Mesodermal cell (in vitro differentiated cells): ENCODE data around the gene OR1F1.

Source experiments
- H3K27ac ChIP-seq: 2 replicates; pipeline ENCODE4 v1.7.0; 2013; ENCODE audit warnings: mild to moderate bottlenecking, low read depth, low read length, moderate library complexity; ENCODE audit not compliant: severe bottlenecking
- H3K36me3 ChIP-seq: 2 replicates; pipeline ENCODE4 v1.7.1; 2013; ENCODE audit warnings: mild to moderate bottlenecking, low read length, moderate library complexity; ENCODE audit not compliant: control insufficient read depth, insufficient read depth
- H3K4me1 ChIP-seq: one replicate; pipeline ENCODE4 v1.7.1; 2013; ENCODE audit warnings: mild to moderate bottlenecking, low read length; ENCODE audit not compliant: insufficient read depth, control insufficient read depth, poor library complexity, severe bottlenecking
- H3K4me3 ChIP-seq: 2 replicates; pipeline ENCODE4 v1.7.0; 2013; ENCODE audit warnings: low read length, control low read depth, mild to moderate bottlenecking; ENCODE audit not compliant: insufficient read depth, poor library complexity, severe bottlenecking; ENCODE audit errors: extremely low read depth
- H3K9me3 ChIP-seq: 2 replicates; pipeline ENCODE4 v1.7.1; 2013; ENCODE audit warnings: mild to moderate bottlenecking, low read length, moderate library complexity; ENCODE audit not compliant: control insufficient read depth
- WGBS, 2 experiments: methylation state at CpG; one replicate each; pipeline ENCODE4 v1.1.5; 2013; ENCODE audit warnings: missing lambda C conversion rate in 2 of 2; ENCODE audit not compliant: insufficient coverage in 2 of 2; 5-methylcytosine and 5-hydroxymethylcytosine counted together

The OR1F1 gene

DNA sequence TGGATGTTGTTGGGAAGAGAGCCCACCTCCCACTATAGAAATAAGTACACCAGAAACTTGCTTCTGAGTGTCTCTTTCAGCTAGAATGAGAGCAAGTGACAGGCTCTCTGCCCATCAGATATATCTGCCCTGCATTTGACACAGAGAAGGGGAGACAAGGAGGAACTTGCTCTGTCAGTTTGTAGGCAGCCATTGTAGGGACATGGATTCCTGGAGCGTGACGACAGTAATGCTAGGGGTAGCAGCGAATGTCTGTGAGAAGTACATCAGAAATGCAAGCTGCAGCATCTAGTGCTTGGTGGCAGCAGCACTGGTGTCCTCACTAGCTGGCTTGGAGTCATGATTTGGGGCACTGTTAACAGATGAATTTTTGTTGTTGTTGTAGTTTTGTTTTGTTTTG, 24.0 kb downstream of the OR1F1 start:
- no peaks in the 10 kb centered on the region for H3K36me3 ChIP-seq
- 68 to 90% methylated on average over 3 of the region's 3 CpGs for WGBS, 2 experiments

GRCh38 chr16:3212567-3212966, 24.6 kb downstream of the OR1F1 start:
- H3K27ac ChIP-seq, result no peak overlapping the region

More for the DNA sequence above, 24.0 kb downstream of the OR1F1 start:
- no peak overlapping the region for H3K27ac ChIP-seq
- no peaks in the 10 kb centered on the region for H3K4me1 ChIP-seq
- no peak overlapping the region for H3K4me3 ChIP-seq
- peaks cover 10% of the 10 kb centered on the region for H3K9me3 ChIP-seq

GRCh38 chr16:3214904-3215600, 27.0 kb downstream of the OR1F1 start:
- WGBS, 2 experiments, result 52 to 59% methylated on average over 5 to 6 of the region's 7 CpGs
- no peak overlapping the region for H3K4me3 ChIP-seq
- peaks cover 5% of the 10 kb centered on the region for H3K9me3 ChIP-seq
- H3K36me3 ChIP-seq, result no peaks in the 10 kb centered on the region
- no peaks in the 10 kb centered on the region for H3K4me1 ChIP-seq
- no peak overlapping the region for H3K27ac ChIP-seq

More at GRCh38 chr16:3212567-3212966, 24.6 kb downstream of the OR1F1 start:
- WGBS, 2 experiments, result 60% methylated on average over 1 of the region's 1 CpG; no CpG with 5 or more reads in 1 of the 2 experiments
- Histone ChIP-seq H3K9me3 (peaks cover 10% of the 10 kb centered on the region), H3K4me1 (no peaks in the 10 kb centered on the region), H3K4me3 (no peak overlapping the region), H3K36me3 (no peaks in the 10 kb centered on the region)

DNA sequence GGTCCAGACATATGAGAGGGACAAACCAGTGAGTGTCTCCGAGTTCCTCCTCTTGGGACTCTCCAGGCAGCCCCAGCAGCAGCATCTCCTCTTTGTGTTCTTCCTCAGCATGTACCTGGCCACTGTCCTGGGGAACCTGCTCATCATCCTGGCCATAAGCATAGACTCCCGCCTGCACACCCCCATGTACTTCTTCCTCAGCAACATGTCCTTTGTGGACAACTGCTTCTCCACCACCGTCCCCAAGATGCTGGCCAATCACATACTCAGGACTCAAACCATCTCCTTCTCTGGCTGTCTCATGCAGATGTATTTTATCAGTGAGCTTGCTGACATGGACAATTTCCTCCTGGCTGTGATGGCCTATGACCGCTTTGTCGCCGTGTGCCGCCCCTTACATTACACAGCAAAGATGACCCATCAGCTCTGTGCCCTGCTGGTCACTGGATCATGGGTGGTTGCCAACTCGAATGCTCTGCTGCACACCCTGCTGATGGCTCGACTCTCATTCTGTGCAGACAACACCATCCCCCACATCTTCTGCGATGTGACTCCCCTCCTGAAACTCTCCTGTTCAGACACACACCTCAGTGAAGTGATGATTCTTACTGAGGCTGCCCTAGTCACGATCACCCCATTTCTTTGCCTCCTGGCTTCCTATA, 27.7 kb downstream of the OR1F1 start:
- H3K9me3 ChIP-seq, result peaks cover 5% of the 10 kb centered on the region
- no peak overlapping the region for H3K4me3 ChIP-seq
- H3K4me1 ChIP-seq, result no peaks in the 10 kb centered on the region
- WGBS, 2 experiments, result 67 to 80% methylated on average over 11 of the region's 11 CpGs
- no peak overlapping the region for H3K27ac ChIP-seq
- no peaks in the 10 kb centered on the region for H3K36me3 ChIP-seq

DNA sequence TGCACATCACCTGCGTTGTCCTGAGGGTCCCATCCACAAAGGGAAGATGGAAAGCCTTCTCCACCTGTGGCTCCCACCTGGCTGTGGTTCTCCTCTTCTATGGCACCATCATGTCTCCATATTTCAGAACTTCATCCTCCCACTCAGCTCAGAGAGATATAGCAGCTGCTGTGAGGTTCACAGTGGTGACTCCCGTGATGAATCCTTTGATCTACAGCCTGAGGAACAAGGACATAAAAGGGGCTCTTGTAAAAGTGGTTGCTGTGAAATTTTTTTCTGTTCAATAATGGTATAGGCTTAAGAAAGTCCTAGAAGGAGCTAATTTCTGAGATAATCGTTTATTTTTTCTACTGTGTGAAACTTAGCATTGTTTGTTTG, 28.2 kb downstream of the OR1F1 start:
- peaks cover 5% of the 10 kb centered on the region for H3K9me3 ChIP-seq
- H3K27ac ChIP-seq, result no peak overlapping the region
- no peak overlapping the region for H3K4me3 ChIP-seq
- no peaks in the 10 kb centered on the region for H3K4me1 ChIP-seq
- WGBS, 2 experiments, result 45 to 65% methylated on average over 3 of the region's 3 CpGs
- no peaks in the 10 kb centered on the region for H3K36me3 ChIP-seq

DNA sequence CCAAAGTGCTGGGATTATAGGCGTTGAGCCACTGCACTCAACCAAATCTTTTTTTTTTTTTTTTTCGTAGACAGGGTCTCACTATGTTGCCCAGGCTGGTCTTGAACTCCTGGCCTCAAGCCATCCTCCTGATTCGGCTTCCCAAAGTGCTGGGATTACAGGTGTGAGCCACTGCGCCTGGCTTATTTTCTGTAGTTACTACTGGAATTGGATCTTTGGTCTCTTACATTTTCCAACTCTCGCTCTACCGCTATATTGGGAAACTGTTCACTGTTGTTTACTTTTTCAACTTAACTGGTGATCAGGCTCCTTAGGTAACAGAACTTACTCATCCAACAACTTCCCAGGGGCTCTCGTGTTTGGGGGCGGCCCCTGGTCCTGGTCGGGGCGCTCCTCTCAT, 32.8 kb downstream of the OR1F1 start:
- H3K36me3 ChIP-seq, result peaks cover 35% of the 10 kb centered on the region
- peaks cover 40% of the 10 kb centered on the region for H3K9me3 ChIP-seq
- no peak overlapping the region for H3K27ac ChIP-seq
- 80 to 91% methylated on average over 4 to 9 of the region's 10 CpGs for WGBS, 2 experiments
- H3K4me1 ChIP-seq, result no peaks in the 10 kb centered on the region
- H3K4me3 ChIP-seq, result no peak overlapping the region

DNA sequence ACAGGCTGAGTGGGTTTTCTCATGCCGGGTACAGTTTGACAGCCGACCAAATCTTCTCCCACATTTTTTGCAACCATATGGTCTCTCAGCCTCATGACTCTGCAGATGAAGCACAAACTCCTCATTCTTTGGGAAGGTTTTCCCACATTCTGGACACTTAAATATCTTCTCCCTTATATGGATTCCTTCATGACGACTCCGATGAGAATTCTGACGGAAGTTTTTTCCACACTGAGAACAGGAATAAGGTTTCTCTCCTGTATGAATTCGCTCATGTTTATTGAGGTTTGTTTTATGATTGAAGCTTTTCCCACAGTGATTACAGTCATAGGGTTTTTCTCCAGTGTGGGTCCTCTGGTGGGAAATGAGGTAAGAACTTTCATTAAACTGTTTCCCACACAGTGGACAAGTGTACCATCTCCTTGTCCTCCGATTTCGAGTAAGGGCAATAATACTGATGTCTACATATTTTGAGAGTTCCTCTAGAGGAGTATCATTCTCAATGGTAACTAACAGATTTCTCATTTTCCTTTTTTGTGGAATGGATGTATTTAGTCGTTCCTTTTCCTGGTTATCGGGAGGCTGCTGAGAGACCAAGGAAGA, 36.0 kb downstream of the OR1F1 start:
- Histone ChIP-seq H3K27ac (no peak overlapping the region), H3K4me3 (no peak overlapping the region), H3K4me1 (no peaks in the 10 kb centered on the region), H3K36me3 (peaks cover 60% of the 10 kb centered on the region), H3K9me3 (peaks cover 56% of the 10 kb centered on the region)
- 90 to 100% methylated on average over 2 to 6 of the region's 10 CpGs for WGBS, 2 experiments

- Histone ChIP-seq H3K27ac (peak overlapping the region; percentile 77), H3K9me3 (peaks cover 14% of the 10 kb centered on the region), H3K4me3 (peak overlapping the region; percentile 73), H3K4me1 (no peaks in the 10 kb centered on the region), H3K36me3 (peaks cover 41% of the 10 kb centered on the region)
- 1 to 4% methylated on average over 14 to 18 of the region's 18 CpGs for WGBS, 2 experiments
Observed at GRCh38 chr16:3234543-3234856, 46.5 kb downstream of the OR1F1 start.

- Histone ChIP-seq H3K4me1 (no peaks in the 10 kb centered on the region), H3K36me3 (peaks cover 36% of the 10 kb centered on the region), H3K4me3 (peak within 1 kb of the TSS; percentile 73), H3K9me3 (peaks cover 14% of the 10 kb centered on the region), H3K27ac (peak within 1 kb of the TSS; percentile 77)
- WGBS, 2 experiments, result 0% methylated on average over 43 to 44 of the region's 59 CpGs
Observed at GRCh38 chr16:3234857-3235561, 47.0 kb downstream of the OR1F1 start, which contains the start of gene ZNF200. Gene ZNF200, minus strand, starts transcription at chr16:3235158. Its CDS starts 1,403 bp downstream, at chr16:3233755.

GRCh38 chr16:3235856-3236669, 48.1 kb downstream of the OR1F1 start:
- Histone ChIP-seq H3K4me1 (no peaks in the 10 kb centered on the region), H3K4me3 (no peak overlapping the region), H3K9me3 (peaks cover 14% of the 10 kb centered on the region), H3K27ac (no peak overlapping the region), H3K36me3 (peaks cover 28% of the 10 kb centered on the region)
- 91 to 93% methylated on average over 21 to 24 of the region's 29 CpGs for WGBS, 2 experiments
